SKM-1 (cell line): ENCODE data around the gene INTS2.
"Not testable (repeated sequence)": the region's sequence is repeated elsewhere in the genome, so short reads cannot be mapped to it uniquely, and the experiment has no call there.

ENCODE experiments used
- DNase-seq: peaks from one replicate; lab custom pipeline; 2025; ENCODE audit not compliant: unreplicated experiment; lab: John Stamatoyannopoulos, UW

INTS2 gene

GRCh38 chr17:61825448-61826137 is 102.2 kb downstream of the INTS2 start:
- DNase-seq = no peak

DNA sequence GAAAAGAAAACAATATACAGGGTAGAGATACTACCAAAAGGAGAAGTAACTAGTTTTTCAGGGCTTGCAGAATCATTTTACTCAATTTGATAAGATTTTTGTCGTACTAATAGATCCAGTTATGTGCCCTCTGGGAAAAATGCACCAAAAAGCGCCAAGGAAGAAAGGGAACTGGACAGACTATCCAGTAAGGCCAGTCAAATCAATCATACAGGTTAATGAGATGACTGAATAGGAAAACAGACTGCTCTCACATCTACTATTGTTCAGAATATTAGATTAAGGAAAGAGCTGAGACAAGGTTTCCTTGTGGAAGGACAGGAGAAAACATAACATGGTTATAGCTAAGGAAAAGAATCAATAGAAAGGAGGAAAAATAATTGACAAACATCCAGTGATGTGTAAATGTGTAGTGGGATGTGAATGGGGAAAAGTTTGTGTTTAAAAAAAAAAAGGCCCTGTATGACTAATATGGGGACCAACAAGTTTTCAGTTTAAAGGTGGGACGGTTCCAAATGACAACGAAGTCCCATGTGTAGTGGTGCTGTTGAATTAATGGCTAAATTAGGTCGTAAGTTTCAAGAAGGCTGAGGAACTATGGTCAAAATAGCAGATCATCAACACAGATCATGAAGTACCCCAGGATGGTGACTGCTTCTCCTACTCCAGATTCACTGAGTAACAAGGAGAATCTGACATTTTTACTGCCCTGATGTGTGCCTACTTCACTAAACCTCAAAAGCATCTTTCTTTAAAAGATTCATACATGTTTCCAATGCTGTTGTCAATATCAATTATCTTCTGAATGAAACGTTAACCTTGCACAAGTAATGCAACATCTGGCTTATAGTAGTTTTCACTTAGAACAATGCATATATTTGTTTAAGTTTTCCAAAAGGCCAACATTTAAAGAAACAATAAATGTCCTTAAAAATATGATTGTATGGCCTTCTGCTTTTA is 105.2 kb downstream of the INTS2 start:
- DNase-seq = no peak

GRCh38 chr17:61821655-61822054 is 106.1 kb downstream of the INTS2 start:
- DNase-seq = no peak

DNA sequence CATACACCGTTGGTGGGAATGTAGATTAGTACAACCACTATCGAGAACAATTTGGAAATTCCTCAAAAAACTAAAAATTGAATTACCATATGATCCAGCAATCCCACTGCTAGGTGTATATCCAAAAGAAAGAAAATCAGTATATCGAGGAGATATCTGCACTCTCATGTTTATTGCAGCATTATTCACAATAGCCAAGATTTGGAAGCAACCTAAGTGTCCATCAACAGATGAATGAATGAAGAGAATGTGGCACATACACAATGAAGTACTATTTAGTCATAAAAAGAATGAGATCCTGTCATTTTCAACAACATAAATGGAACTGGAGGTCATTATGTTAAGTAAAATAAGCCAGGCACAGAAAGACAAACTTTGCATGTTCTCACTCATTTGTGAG is 108.5 kb downstream of the INTS2 start:
- DNase-seq = not testable (repeated sequence)

DNA sequence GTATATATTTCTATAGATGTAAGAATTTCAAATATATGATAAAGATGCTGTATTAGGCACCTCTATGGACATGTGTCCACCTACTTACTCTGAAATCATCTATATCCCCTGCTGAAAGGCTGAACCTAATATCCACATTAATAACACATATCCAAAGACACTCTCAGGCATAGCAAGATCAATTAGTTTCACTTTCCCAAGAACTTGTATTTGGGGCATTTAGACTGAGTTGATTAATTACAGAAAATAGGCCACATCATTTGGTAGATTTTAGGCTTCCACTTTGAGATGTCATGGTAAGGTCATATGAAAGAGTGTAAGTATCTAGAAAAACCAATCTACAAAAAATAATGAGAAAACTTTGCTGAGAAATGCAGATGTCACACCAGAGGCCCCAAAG is 109.6 kb downstream of the INTS2 start:
- DNase-seq = no peak

DNA sequence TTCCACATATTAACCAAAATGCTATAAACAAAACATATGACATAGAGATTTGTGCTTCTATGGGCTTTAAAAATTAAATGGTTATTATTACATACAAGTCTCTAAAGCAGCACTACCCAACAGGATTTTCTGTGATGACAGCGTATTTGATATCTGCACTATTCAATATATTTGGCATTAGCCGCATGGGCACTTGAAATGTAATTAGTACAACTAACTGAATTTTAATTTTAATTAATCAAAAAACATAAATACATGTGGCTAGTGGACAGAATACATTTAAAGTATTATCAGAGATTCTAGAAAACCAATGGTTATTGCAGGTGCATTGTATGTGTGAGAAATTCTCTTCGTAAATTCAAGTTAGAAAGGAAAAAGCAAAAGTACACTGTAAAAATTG is 110.3 kb downstream of the INTS2 start:
- DNase-seq = no peak

DNA sequence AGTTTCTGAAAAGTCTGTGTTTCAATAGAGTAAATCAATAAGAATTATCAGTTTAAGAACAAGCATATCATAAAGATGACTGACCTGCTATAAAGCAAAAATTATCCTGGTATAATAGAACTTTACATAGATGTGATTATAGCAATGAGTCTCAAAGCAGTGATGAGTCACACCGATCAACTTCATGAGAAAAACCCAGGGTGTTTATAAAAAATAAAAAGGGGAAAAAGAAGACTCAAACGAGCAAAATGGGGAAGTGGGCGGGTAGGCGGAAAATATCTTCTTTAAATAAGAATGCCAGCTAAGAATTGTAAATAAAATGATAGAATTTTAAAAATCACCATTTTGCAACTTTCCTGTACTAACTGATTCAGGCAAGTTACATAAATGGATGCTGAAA is 111.2 kb downstream of the INTS2 start:
- no peak for DNase-seq

GRCh38 chr17:61815863-61816503 is 111.8 kb downstream of the INTS2 start:
- DNase-seq = no peak
